GM06990 (cell line): ENCODE measurements around the gene KIF1B.
"Not testable (repeated sequence)": the region's sequence is repeated elsewhere in the genome, so short reads cannot be mapped to it uniquely, and the experiment has no call there.

Experiments
- DNase-seq: peaks from one replicate; pipeline ENCODE4 v3.0.0-alpha.2; 2011; ENCODE audit not compliant: insufficient read length; ENCODE audit errors: extremely low read depth
- H3K27me3 ChIP-seq: replicated peaks from 2 replicates; pipeline ENCODE4 v1.6.0; 2011; ENCODE audit warnings: low read length; ENCODE audit not compliant: control insufficient read depth, insufficient read depth
- H3K36me3 ChIP-seq: 2 replicates; pipeline ENCODE4 v1.5.1; 2011; ENCODE audit warnings: low read length; ENCODE audit not compliant: control insufficient read depth, insufficient read depth
- H3K4me3 ChIP-seq: replicated peaks from 2 replicates; pipeline ENCODE4 v1.5.1; 2011; ENCODE audit warnings: low read depth, mild to moderate bottlenecking, control low read depth, low read length
- CTCF ChIP-seq: IDR thresholded peaks from 2 replicates; pipeline ENCODE4 v1.5.1; 2011; ENCODE audit warnings: low read length, control low read depth, mild to moderate bottlenecking, inconsistent platforms; ENCODE audit not compliant: insufficient read depth, poor library complexity, severe bottlenecking

Gene KIF1B

GRCh38 chr1:10377365-10378029 lies 167.1 kb downstream of the KIF1B start:
- peak; percentile 55 for TF ChIP-seq CTCF

GRCh38 chr1:10378081-10378841 lies 167.9 kb downstream of the KIF1B start:
- Histone ChIP-seq H3K27me3 (no peaks in the 10 kb centered on the region), H3K4me3 (no peak overlapping the region), H3K36me3 (peaks cover 2% of the 10 kb centered on the region)
- DNase-seq, result no peak
- no peak for TF ChIP-seq CTCF

More at GRCh38 chr1:10377365-10378029, 167.1 kb downstream of the KIF1B start:
- H3K27me3 ChIP-seq, H3K4me3 ChIP-seq, H3K36me3 ChIP-seq: not testable (repeated sequence)
- DNase-seq, result peak; percentile 41

- Histone ChIP-seq H3K36me3 (no peaks in the 10 kb centered on the region; the same call in 1 of the 2 replicates), H3K27me3 (no peaks in the 10 kb centered on the region), H3K4me3 (no peak overlapping the region)
- no peak for TF ChIP-seq CTCF
- no peak for DNase-seq
Observed at GRCh38 chr1:10379101-10379620, 168.8 kb downstream of the KIF1B start.

- H3K36me3 ChIP-seq, result no peaks in the 10 kb centered on the region; the same call in 1 of the 2 replicates
- H3K4me3 ChIP-seq, result no peak overlapping the region
- no peak for DNase-seq
- no peaks in the 10 kb centered on the region for H3K27me3 ChIP-seq
- no peak for TF ChIP-seq CTCF
Observed at GRCh38 chr1:10379676-10380075, 169.3 kb downstream of the KIF1B start.

DNA sequence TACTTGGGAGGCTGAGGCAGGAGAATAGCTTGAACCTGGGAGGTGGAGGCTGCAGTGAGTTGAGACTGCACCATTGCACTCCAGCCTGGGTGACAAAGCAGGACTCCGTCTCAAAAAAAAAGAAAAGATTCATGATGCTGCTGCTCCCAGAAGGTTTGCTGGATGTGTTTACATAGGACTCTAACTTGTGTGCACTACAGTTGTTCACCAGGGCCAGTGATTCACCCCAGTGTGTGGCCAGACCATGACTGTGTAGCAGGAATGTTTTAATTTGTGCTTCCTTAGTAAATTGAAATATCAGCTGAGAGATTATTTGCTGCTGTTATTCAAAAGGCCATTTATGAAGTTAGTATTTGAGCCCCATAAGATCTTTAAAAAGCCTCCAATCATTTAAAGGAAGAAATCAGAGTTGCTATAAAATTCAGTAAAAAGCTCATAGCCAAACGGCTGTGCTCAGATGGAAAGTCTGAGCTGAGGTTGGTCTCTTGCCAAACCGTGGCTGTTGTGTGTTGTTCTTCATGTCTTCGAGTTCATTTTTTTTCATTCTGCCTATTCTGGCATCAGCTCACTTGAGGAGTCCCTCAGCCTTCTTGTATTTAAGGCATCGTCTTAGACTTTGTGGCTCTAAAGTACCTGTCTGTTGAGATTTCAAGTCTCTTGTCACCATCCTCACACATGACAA lies 170.4 kb downstream of the KIF1B start:
- Histone ChIP-seq H3K27me3 (no peaks in the 10 kb centered on the region), H3K36me3 (no peaks in the 10 kb centered on the region), H3K4me3 (no peak overlapping the region)
- DNase-seq, result no peak
- TF ChIP-seq CTCF, result no peak
